ENCODE results near the gene UBE2J2.

Gene UBE2J2

DNA sequence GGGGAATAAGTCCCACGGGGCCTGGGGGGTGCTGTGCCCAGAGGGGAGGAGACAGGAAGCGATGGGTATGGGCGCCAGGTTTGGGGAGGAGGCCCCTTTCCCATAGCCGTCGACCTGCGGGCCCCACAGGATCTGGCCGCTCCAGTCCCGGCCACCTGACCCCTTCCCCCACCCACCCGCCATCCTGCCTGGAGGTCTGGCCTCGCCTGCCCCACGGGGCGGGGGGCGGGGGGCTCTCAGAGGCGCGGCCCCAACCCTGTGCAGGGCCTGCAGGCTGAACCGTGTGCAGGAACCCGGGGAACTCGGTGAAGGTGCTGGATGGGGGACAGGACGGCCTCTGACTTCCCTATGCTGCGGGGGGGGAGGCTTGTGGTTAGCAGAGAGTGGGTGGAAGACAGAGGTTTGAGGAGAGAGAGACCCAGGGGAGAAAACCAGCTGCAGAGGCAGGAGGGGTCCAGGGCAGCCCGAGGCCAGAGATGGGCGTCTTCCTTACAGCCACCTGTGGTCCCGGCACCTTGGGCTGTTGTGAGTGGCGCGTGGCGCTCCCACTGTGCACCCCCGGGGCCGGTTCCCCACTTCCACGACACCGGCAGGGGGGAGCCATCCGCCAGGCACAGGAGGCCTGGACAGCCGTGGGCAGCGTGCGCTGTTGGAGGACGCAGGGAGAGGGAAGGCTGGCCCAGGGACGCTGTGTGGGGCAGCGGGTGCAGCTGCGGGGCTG, 64.8 kb downstream of the UBE2J2 start:
- no peak overlapping the region for H3K4me3 ChIP-seq (replicated peaks; ENCODE audit: low read depth, low read length)
- peak; percentile 41 for DNase-seq (ENCODE audit: extremely low read depth, insufficient read length)
- H3K27me3 ChIP-seq (replicated peaks; ENCODE audit: control insufficient read depth, insufficient read depth, low read length) = no peaks in the 10 kb centered on the region; the same call in 1 of the 2 replicates
- TF ChIP-seq, protein P1, sequence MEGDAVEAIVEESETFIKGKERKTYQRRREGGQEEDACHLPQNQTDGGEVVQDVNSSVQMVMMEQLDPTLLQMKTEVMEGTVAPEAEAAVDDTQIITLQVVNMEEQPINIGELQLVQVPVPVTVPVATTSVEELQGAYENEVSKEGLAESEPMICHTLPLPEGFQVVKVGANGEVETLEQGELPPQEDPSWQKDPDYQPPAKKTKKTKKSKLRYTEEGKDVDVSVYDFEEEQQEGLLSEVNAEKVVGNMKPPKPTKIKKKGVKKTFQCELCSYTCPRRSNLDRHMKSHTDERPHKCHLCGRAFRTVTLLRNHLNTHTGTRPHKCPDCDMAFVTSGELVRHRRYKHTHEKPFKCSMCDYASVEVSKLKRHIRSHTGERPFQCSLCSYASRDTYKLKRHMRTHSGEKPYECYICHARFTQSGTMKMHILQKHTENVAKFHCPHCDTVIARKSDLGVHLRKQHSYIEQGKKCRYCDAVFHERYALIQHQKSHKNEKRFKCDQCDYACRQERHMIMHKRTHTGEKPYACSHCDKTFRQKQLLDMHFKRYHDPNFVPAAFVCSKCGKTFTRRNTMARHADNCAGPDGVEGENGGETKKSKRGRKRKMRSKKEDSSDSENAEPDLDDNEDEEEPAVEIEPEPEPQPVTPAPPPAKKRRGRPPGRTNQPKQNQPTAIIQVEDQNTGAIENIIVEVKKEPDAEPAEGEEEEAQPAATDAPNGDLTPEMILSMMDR (IDR thresholded peaks at IDR 0.05; ENCODE audit: insufficient read depth, low read length, poor library complexity, severe bottlenecking) = no peak
- no peaks in the 10 kb centered on the region for H3K36me3 ChIP-seq (ENCODE audit: control insufficient read depth, insufficient read depth, low read length)

DNA sequence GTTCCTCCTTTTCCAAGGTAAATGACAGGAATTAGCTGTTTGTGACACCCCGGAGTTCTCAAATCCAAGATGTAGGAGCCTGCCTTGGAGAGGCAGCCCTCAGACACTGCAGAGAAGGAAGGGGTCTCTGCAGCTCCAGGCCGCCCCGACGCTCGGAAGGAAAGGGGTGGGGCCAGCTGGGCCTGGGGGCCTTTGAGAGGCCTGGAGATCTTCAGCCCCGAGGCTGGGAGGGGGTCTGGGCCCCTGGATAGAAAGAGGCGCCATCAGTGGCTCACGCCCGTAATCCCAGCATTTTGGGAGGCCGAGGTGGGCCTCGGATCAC, 66.1 kb downstream of the UBE2J2 start:
- H3K36me3 ChIP-seq (ENCODE audit: control insufficient read depth, insufficient read depth, low read length) = no peaks in the 10 kb centered on the region
- peak; percentile 3 for DNase-seq (ENCODE audit: extremely low read depth, insufficient read length)
- H3K27me3 ChIP-seq (replicated peaks; ENCODE audit: control insufficient read depth, insufficient read depth, low read length) = no peaks in the 10 kb centered on the region; the same call in 1 of the 2 replicates
- TF ChIP-seq, protein P1 (IDR thresholded peaks at IDR 0.05; ENCODE audit: insufficient read depth, low read length, poor library complexity, severe bottlenecking) = no peak
- no peak overlapping the region for H3K4me3 ChIP-seq (replicated peaks; ENCODE audit: low read depth, low read length)

DNA sequence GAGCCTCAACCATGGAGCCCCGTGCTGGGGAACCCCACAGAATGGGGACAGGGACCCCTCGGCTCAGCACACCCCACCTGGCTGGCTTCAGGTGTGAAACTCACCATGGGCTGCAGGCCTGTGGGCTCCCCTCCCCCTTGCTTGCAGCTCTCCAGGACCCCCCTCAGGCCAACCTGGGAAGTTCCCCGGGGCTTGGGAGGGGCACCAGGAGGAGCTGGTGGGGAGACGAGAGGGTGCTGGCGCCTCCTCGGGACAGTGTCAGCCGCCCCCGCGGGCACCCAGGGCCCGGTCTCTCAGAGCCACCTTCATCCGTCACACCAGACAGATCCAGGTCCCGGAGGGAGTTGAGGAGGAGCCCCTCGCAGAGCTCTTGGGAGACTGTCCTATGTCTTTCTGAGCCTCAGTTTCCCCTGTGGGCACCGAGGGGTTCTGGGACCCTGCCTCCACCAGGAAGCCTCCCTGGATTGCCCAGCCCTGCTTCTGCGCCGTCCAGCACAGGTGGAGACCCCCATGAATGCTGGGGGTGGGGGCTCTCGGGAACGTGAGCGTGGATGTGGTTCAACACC, 66.6 kb downstream of the UBE2J2 start:
- DNase-seq (ENCODE audit: extremely low read depth, insufficient read length) = peak; percentile 29
- Histone ChIP-seq H3K4me3 (replicated peaks; ENCODE audit: low read depth, low read length) (no peak overlapping the region), H3K36me3 (ENCODE audit: control insufficient read depth, insufficient read depth, low read length) (no peaks in the 10 kb centered on the region), H3K27me3 (replicated peaks; ENCODE audit: control insufficient read depth, insufficient read depth, low read length) (no peaks in the 10 kb centered on the region; the same call in 1 of the 2 replicates)
- TF ChIP-seq, protein P1 (IDR thresholded peaks at IDR 0.05; ENCODE audit: insufficient read depth, low read length, poor library complexity, severe bottlenecking) = peak; percentile 14

DNA sequence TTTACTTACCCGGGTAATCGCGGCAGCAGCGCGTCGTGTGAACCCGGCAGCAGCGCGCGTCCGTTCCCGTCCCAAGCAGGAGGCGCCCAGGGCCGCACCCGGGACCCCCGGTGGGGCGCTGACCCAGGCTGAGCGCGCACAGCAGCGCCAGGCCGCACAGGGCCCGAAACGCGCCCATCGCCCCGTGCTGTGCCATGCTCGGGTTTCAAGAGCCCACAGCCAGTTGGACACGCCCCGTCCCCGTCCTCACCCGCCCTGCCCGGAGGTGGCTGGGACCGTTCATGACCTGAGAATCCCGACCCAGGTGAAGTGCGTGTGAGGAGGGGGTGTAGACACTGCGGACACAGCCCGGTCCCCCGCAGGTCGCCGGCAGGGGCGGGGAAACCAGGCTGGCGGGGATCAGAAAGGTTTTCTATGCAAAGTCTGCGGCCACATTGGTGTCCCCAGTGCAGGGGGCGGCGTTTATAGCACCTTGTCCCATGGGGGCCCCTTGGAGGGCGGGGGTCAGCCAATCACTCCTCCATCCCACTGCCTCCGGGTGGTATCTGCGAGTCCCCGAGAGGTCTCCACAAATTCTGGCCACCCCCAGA, 67.2 kb downstream of the UBE2J2 start, which contains the start of gene TNFRSF18:
Gene TNFRSF18 (minus strand): TSS at position 217 of the 590 bp plus-strand sequence. CDS start 21 bp downstream, at position 196.
- Histone ChIP-seq H3K36me3 (ENCODE audit: control insufficient read depth, insufficient read depth, low read length) (no peaks in the 10 kb centered on the region), H3K4me3 (replicated peaks; ENCODE audit: low read depth, low read length) (peak within 1 kb of the TSS; percentile 41), H3K27me3 (replicated peaks; ENCODE audit: control insufficient read depth, insufficient read depth, low read length) (no peaks in the 10 kb centered on the region; the same call in 1 of the 2 replicates)
- TF ChIP-seq, protein P1 (IDR thresholded peaks at IDR 0.05; ENCODE audit: insufficient read depth, low read length, poor library complexity, severe bottlenecking) = no peak
- DNase-seq (ENCODE audit: extremely low read depth, insufficient read length) = peak; percentile 56

DNA sequence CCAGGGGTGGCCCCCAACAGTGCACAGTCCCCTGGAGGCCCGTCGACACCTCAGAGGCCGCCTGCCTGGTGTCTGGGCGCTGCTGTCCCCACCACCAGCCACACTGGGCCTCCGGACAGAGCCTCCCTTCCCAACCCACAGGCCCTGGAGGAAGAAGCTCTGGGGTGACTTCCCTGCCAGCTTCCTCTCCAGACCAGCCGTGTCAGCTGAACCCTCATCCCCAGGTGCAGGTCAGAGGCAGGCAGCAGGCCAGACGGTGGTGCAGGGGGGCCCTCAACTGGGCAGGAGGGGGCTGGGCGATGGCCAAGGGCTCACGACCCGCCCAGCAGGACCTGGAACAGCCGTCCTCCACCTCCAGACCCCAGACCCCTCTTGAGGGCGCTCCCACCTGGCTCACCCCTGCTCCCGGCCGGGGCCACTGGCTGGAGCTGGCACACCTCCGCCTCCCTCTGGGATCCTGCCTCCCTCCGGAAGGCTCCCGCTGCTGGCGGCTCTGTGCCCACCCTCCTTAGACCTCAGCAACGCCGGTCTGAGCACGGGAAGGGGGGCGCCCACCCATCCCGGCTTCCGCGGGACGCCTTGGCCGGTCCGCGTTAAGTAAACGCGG, 67.8 kb downstream of the UBE2J2 start:
- Histone ChIP-seq H3K27me3 (replicated peaks; ENCODE audit: control insufficient read depth, insufficient read depth, low read length) (no peaks in the 10 kb centered on the region; the same call in 1 of the 2 replicates), H3K4me3 (replicated peaks; ENCODE audit: low read depth, low read length) (peak overlapping the region; percentile 41), H3K36me3 (ENCODE audit: control insufficient read depth, insufficient read depth, low read length) (no peaks in the 10 kb centered on the region)
- TF ChIP-seq, protein P1 (IDR thresholded peaks at IDR 0.05; ENCODE audit: insufficient read depth, low read length, poor library complexity, severe bottlenecking) = no peak
- peak; percentile 18 for DNase-seq (ENCODE audit: extremely low read depth, insufficient read length)

Measured in GM06990 (cell line).